GM19023 (cell line): ENCODE measurements around the gene PSMB7.

ENCODE experiments used
- ATAC-seq: cut with Tn5 transposase; IDR thresholded peaks from one replicate; pipeline ENCODE4 v1.9.1; 2021; ENCODE audit warnings: mild to moderate bottlenecking, moderate library complexity; ENCODE audit not compliant: unreplicated experiment

The PSMB7 gene

GRCh38 chr9:124415102-124415851, at the start of gene PSMB7:
PSMB7 (minus strand) TSS chr9:124415442; CDS start chr9:124415425, 17 bp downstream.
- peak; percentile 93 for ATAC-seq

- ATAC-seq: no peak
Measured at GRCh38 chr9:124462739-124463138, 47.5 kb upstream of the PSMB7 start.

- no peak for ATAC-seq
Measured at GRCh38 chr9:124458441-124458840, 43.2 kb upstream of the PSMB7 start.

GRCh38 chr9:124457887-124458431, 42.7 kb upstream of the PSMB7 start:
- no peak for ATAC-seq

GRCh38 chr9:124457079-124457886, 42.0 kb upstream of the PSMB7 start:
- ATAC-seq: no peak

GRCh38 chr9:124456341-124457078, 41.3 kb upstream of the PSMB7 start:
- no peak for ATAC-seq

- no peak for ATAC-seq
Measured at GRCh38 chr9:124455820-124456219, 40.6 kb upstream of the PSMB7 start.

- ATAC-seq: no peak
Measured at GRCh38 chr9:124454791-124455443, 39.7 kb upstream of the PSMB7 start.

GRCh38 chr9:124454296-124454695, 39.1 kb upstream of the PSMB7 start:
- no peak for ATAC-seq

- ATAC-seq: no peak
Measured at GRCh38 chr9:124453586-124454191, 38.4 kb upstream of the PSMB7 start.

- ATAC-seq: no peak
Measured at GRCh38 chr9:124452841-124453585, 37.8 kb upstream of the PSMB7 start.

- no peak for ATAC-seq
Measured at GRCh38 chr9:124452326-124452725, 37.1 kb upstream of the PSMB7 start.

- no peak for ATAC-seq
Measured at GRCh38 chr9:124450931-124451661, 35.9 kb upstream of the PSMB7 start.

GRCh38 chr9:124450241-124450924, 35.1 kb upstream of the PSMB7 start, which contains the start of gene ADGRD2:
ADGRD2 (plus strand) TSS chr9:124450451; CDS start chr9:124451667, 1,216 bp downstream.
- no peak for ATAC-seq

GRCh38 chr9:124449381-124450151, 34.3 kb upstream of the PSMB7 start:
- ATAC-seq: no peak

- ATAC-seq: no peak
Measured at GRCh38 chr9:124448019-124448418, 32.8 kb upstream of the PSMB7 start.

- no peak for ATAC-seq
Measured at GRCh38 chr9:124447297-124447661, 32.0 kb upstream of the PSMB7 start.
